SU-DHL-6 (cell line): ENCODE measurements around the gene RBMS1.

Experiments used
- H2AFZ ChIP-seq: fragments of 200-600 bp; sonication (generic); 2 replicates; pipeline ENCODE4 v1.6.1; 2014; ENCODE audit warnings: low read depth, mild to moderate bottlenecking, moderate library complexity, mixed read lengths, antibody characterized with exemption, low read length; ENCODE audit not compliant: severe bottlenecking
- H3F3A ChIP-seq: fragments of 200-600 bp; shearing (Covaris generic); 2 replicates; pipeline ENCODE4 v1.6.0; 2016; ENCODE audit warnings: antibody characterized with exemption, mild to moderate bottlenecking; ENCODE audit not compliant: insufficient read depth
- H3K27ac ChIP-seq: fragments of 200-600 bp; sonication (generic); 2 replicates; pipeline ENCODE4 v1.5.1; 2016; ENCODE audit warnings: low read depth, mild to moderate bottlenecking, low read length, moderate library complexity, mixed read lengths
- H3K27me3 ChIP-seq: fragments of 200-600 bp; sonication (generic), shearing (Covaris generic); 2 replicates; pipeline ENCODE4 v1.6.0; 2014; ENCODE audit warnings: mild to moderate bottlenecking, low read length
- H3K36me3 ChIP-seq: fragments of 200-600 bp; sonication (generic); 2 replicates; pipeline ENCODE4 v1.6.1; 2014; ENCODE audit warnings: mild to moderate bottlenecking, low read length, mixed read lengths
- H3K4me2 ChIP-seq: fragments of 300-600, 200-600 bp; shearing (Covaris generic), sonication (generic); 2 replicates; pipeline ENCODE4 v1.6.0; 2014; ENCODE audit warnings: low read length, low read depth, mild to moderate bottlenecking; ENCODE audit not compliant: poor library complexity, severe bottlenecking
- H3K4me3 ChIP-seq: fragments of 200-600 bp; sonication (generic); 2 replicates; pipeline ENCODE4 v1.5.1; 2014; ENCODE audit warnings: antibody characterized with exemption, low read length, mild to moderate bottlenecking, mixed read lengths; ENCODE audit not compliant: insufficient read depth, poor library complexity, severe bottlenecking
- H3K79me2 ChIP-seq: fragments of 200-600 bp; sonication (generic); 2 replicates; pipeline ENCODE4 v1.6.1; 2014; ENCODE audit warnings: mild to moderate bottlenecking, low read length, moderate library complexity; ENCODE audit not compliant: insufficient read depth
- H3K9ac ChIP-seq: fragments of 200-600 bp; sonication (generic); 2 replicates; pipeline ENCODE4 v1.7.0; 2014; ENCODE audit warnings: mild to moderate bottlenecking, low read length
- H3K9me2 ChIP-seq: fragments of 200-600 bp; sonication (generic); replicated peaks from 2 replicates; pipeline ENCODE4 v1.6.1; 2014; ENCODE audit warnings: low read length; ENCODE audit not compliant: insufficient read depth
- H3K9me3 ChIP-seq: fragments of 200-600 bp; sonication (generic); 2 replicates; pipeline ENCODE4 v1.6.1; 2014; ENCODE audit warnings: low read length, mixed read lengths; ENCODE audit not compliant: insufficient read depth
- H4K20me1 ChIP-seq: fragments of 200-600 bp; sonication (generic); 2 replicates; pipeline ENCODE4 v1.6.1; 2014; ENCODE audit warnings: low read depth, mild to moderate bottlenecking, antibody characterized with exemption, low read length, moderate library complexity, mixed read lengths
- CTCF ChIP-seq: fragments of 200-600 bp; sonication (generic); IDR thresholded peaks from one replicate; pipeline ENCODE4 v1.5.1; 2017; ENCODE audit warnings: antibody characterized with exemption, mild to moderate bottlenecking, low read length, moderate library complexity; ENCODE audit not compliant: insufficient read depth, poor library complexity, severe bottlenecking
- EZH2phosphoT487 ChIP-seq: fragments of 200-600 bp; sonication (generic), shearing (Covaris generic); conservative IDR thresholded peaks from 2 replicates; pipeline ENCODE4 v1.6.1; 2018; ENCODE audit warnings: mild to moderate bottlenecking, antibody characterized with exemption, low read length, moderate library complexity, mixed read lengths

The RBMS1 gene

GRCh38 chr2:160251569-160251968 is 242.0 kb downstream of the RBMS1 start:
- H3K27me3 ChIP-seq, result no peaks in the 10 kb centered on the region
- H3K9ac ChIP-seq, result no peak overlapping the region
- H3K36me3 ChIP-seq, result no peaks in the 10 kb centered on the region
- H3F3A ChIP-seq, result no peaks in the 10 kb centered on the region
- no peaks in the 10 kb centered on the region for H3K9me3 ChIP-seq
- no peak overlapping the region for H3K4me2 ChIP-seq
- TF ChIP-seq EZH2phosphoT487, result no peak
- TF ChIP-seq CTCF, result no peak
- H3K27ac ChIP-seq, result no peak overlapping the region
- no peaks in the 10 kb centered on the region for H3K79me2 ChIP-seq
- H2AFZ ChIP-seq, result no peak overlapping the region
- no peaks in the 10 kb centered on the region for H4K20me1 ChIP-seq
- no peaks in the 10 kb centered on the region for H3K9me2 ChIP-seq
- H3K4me3 ChIP-seq, result no peak overlapping the region

GRCh38 chr2:160249876-160250275 is 243.7 kb downstream of the RBMS1 start:
- Histone ChIP-seq H3K9me2 (no peaks in the 10 kb centered on the region), H2AFZ (no peak overlapping the region), H3K36me3 (no peaks in the 10 kb centered on the region), H3K27ac (no peak overlapping the region), H3K9ac (no peak overlapping the region), H3K9me3 (no peaks in the 10 kb centered on the region), H4K20me1 (no peaks in the 10 kb centered on the region), H3K27me3 (no peaks in the 10 kb centered on the region), H3K4me3 (no peak overlapping the region), H3K79me2 (no peaks in the 10 kb centered on the region), H3K4me2 (no peak overlapping the region), H3F3A (no peaks in the 10 kb centered on the region)
- TF ChIP-seq CTCF (no peak), EZH2phosphoT487 (no peak)

GRCh38 chr2:160247296-160248035 is 246.1 kb downstream of the RBMS1 start:
- no peak overlapping the region for H3K4me2 ChIP-seq

More at GRCh38 chr2:160247296-160248035, 246.1 kb downstream of the RBMS1 start:
- H2AFZ ChIP-seq, result no peak overlapping the region
- no peak overlapping the region for H3K4me3 ChIP-seq
- no peaks in the 10 kb centered on the region for H3K9me3 ChIP-seq
- H3K9ac ChIP-seq, result no peak overlapping the region
- H3K79me2 ChIP-seq, result no peaks in the 10 kb centered on the region
- H3K9me2 ChIP-seq, result no peaks in the 10 kb centered on the region
- no peak overlapping the region for H3K27ac ChIP-seq
- H3K27me3 ChIP-seq, result no peaks in the 10 kb centered on the region
- H4K20me1 ChIP-seq, result no peaks in the 10 kb centered on the region
- TF ChIP-seq CTCF, result no peak
- H3K36me3 ChIP-seq, result no peaks in the 10 kb centered on the region
- H3F3A ChIP-seq, result no peaks in the 10 kb centered on the region
